MM.1S (cell line): ENCODE measurements around the gene CCSER1.

Experiments
- CTCF ChIP-seq: fragments of 300-600 bp; sonication (generic); IDR thresholded peaks from 2 replicates; pipeline ENCODE4 v1.5.1; 2016; ENCODE audit warnings: antibody characterized with exemption, low read length, mixed read lengths
- EZH2phosphoT487 ChIP-seq: fragments of 300-600 bp; sonication (generic); IDR thresholded peaks from 2 replicates; pipeline ENCODE4 v1.6.1; 2018; ENCODE audit warnings: antibody characterized with exemption, low read length

GRCh38 chr4:90118527-90119195, 8.5 kb upstream of the CCSER1 start:
- TF ChIP-seq CTCF (no peak), EZH2phosphoT487 (no peak)
